ENCODE data around the gene DSE.

Gene DSE

GRCh38 chr6:116447496-116448011, 76.8 kb downstream of the DSE start:
- no peak for DNase-seq (ENCODE audit: low spot score)

GRCh38 chr6:116449565-116449964, 78.8 kb downstream of the DSE start:
- DNase-seq (ENCODE audit: low spot score): no peak

GRCh38 chr6:116450185-116450710, 79.5 kb downstream of the DSE start:
- DNase-seq (ENCODE audit: low spot score): no peak

GRCh38 chr6:116450769-116451740, 80.3 kb downstream of the DSE start:
- DNase-seq (ENCODE audit: low spot score): no peak

- DNase-seq (ENCODE audit: low spot score): no peak
These were observed 81.2 kb downstream of the DSE start for GRCh38 chr6:116451916-116452315.

GRCh38 chr6:116452531-116452930, 81.8 kb downstream of the DSE start:
- DNase-seq (ENCODE audit: low spot score): no peak

- no peak for DNase-seq (ENCODE audit: low spot score)
These were observed 85.4 kb downstream of the DSE start for GRCh38 chr6:116456106-116456505.

- no peak for DNase-seq (ENCODE audit: low spot score)
These were observed 86.2 kb downstream of the DSE start for GRCh38 chr6:116456927-116457326.

GRCh38 chr6:116458264-116458663, 87.5 kb downstream of the DSE start:
- DNase-seq (ENCODE audit: low spot score): no peak

GRCh38 chr6:116459927-116460326, 89.2 kb downstream of the DSE start:
- DNase-seq (ENCODE audit: low spot score): no peak

- no peak for DNase-seq (ENCODE audit: low spot score)
These were observed 90.7 kb downstream of the DSE start, which contains the start of gene CALHM6 for GRCh38 chr6:116461331-116461931. TSS of gene CALHM6 (plus strand) at chr6:116461375. CDS start at chr6:116461930, 555 bp downstream.

- peak; percentile 83 for DNase-seq (ENCODE audit: low spot score)
These were observed 91.5 kb downstream of the DSE start for GRCh38 chr6:116461932-116462885.

- DNase-seq (ENCODE audit: low spot score): no peak
These were observed 92.6 kb downstream of the DSE start for GRCh38 chr6:116463301-116463700.

- no peak for DNase-seq (ENCODE audit: low spot score)
These were observed 94.5 kb downstream of the DSE start for GRCh38 chr6:116465246-116465645.

GRCh38 chr6:116467096-116467495, 96.3 kb downstream of the DSE start:
- DNase-seq (ENCODE audit: low spot score): no peak

- no peak for DNase-seq (ENCODE audit: low spot score)
These were observed 96.8 kb downstream of the DSE start for GRCh38 chr6:116467514-116467913.

- DNase-seq (ENCODE audit: low spot score): no peak
These were observed 97.5 kb downstream of the DSE start for GRCh38 chr6:116468293-116468692.

GRCh38 chr6:116471531-116471930, 100.8 kb downstream of the DSE start:
- no peak for DNase-seq (ENCODE audit: low spot score)

GRCh38 chr6:116472706-116473105, 102.0 kb downstream of the DSE start:
- DNase-seq (ENCODE audit: low spot score): no peak

- DNase-seq (ENCODE audit: low spot score): no peak
These were observed 104.4 kb downstream of the DSE start for GRCh38 chr6:116475141-116475540.

- no peak for DNase-seq (ENCODE audit: low spot score)
These were observed 105.4 kb downstream of the DSE start for GRCh38 chr6:116476002-116476678.
